Measurements from ENCODE around the gene CSTB.
A peak's percentile ranks its signal among the peaks of the same experiment; 100 is the strongest.

CSTB gene

DNA sequence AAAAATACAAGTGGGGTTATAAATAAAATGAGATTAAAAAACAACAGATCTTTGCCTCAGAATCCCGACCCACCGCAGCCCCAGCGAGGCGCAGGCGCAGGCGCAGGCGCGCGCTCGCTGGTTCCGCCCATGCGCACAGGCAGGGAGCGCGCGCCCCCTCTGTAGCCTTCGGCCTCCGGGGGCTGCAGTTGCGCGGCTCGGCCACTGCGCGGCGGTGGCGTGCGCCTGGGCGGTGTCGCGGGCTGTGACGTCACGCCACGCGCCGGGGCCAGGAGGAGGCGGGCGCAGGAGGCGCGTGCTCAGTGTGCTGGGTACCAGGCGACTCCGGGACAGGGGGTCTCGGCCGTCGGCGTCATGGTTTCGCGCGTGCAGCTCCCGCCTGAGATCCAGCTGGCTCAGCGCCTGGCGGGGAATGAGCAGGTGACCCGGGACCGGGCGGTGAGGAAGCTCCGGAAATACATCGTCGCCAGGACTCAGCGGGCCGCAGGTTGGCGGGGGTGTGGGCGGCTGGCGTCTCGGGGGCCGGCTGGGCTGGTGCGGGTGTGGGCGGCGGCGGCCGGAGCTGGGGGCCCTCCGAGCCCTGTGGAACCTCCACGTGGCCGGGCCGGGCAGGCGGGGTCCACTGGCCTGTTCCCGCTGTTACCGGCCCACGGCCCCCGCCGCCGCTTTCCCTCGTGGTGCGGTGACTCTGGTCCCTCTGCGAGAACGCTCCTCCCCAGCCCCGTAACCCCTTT is 13.3 kb upstream of the CSTB start, which contains the start of gene RRP1:
Gene RRP1 (plus strand): TSS at position 302 of the 734 bp plus-strand sequence. CDS start 53 bp downstream, at position 355.
- peak; percentile 72 for DNase-seq

DNA sequence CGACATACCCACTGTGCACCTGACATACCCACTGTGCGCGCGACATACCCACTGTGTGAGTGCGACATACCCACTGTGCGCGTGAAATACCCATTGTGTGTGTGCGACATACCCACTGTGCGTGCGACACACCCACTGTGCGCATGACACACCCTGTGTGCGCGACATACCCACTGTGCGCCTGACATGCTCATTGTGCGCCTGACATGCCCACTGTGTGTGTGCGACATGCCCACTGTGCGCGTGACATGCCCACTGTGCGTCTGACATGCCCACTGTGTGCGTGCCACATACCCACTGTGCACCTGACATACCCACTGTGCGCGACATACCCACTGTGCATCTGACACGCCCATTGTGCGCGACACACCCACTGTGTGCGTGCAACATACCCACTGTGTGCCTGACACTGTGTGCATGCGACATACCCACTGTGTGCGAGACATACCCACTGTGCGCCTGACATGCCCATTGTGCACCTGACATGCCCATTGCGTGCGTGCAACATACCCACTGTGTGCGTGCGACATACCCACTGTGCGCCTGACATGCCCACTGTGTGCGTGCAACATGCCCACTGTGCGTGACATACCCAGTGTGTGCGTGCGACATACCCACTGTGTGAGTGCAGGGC is 10.8 kb upstream of the CSTB start:
- no peak for DNase-seq

DNA sequence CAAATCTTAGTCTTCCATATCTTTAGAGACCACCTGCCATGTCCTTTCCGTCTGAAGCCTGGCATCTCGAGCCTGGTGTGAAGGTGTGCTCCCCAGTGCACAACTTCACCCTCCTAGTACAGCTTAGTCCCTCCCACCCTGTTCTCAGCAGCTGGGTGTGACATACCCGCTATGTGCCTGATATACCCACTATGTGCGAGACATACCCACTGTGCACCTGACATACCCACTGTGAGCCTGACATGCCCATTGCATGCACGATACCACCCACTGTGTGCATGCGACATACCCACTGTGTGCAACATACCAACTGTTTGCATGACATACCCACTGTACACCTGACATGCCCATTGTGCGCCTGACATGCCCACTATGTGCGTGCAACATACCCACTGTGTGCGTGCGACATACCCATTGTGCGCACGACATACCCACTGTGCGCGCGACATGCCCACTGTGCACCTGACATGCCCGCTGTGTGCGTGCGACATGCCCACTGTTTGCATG is 10.2 kb upstream of the CSTB start:
- no peak for DNase-seq

DNA sequence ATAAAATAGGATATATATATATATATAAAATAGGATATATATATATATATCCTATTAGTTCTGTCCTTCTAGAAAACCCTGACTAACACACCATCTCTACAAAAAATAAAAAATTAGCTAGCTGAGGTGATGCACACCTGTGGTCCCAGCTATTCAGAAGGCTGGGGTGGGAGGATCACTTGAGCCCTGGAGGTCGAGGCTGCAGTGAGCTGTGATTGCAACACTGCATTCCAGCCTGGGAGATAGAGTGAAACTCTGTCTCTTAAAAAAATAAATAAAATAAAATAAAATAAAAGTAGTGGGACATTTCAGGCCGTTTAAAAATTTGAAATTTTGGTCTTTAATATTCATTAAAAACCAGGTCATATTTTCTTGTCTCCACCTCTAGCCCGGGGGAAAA is 9.0 kb upstream of the CSTB start:
- DNase-seq = no peak

DNA sequence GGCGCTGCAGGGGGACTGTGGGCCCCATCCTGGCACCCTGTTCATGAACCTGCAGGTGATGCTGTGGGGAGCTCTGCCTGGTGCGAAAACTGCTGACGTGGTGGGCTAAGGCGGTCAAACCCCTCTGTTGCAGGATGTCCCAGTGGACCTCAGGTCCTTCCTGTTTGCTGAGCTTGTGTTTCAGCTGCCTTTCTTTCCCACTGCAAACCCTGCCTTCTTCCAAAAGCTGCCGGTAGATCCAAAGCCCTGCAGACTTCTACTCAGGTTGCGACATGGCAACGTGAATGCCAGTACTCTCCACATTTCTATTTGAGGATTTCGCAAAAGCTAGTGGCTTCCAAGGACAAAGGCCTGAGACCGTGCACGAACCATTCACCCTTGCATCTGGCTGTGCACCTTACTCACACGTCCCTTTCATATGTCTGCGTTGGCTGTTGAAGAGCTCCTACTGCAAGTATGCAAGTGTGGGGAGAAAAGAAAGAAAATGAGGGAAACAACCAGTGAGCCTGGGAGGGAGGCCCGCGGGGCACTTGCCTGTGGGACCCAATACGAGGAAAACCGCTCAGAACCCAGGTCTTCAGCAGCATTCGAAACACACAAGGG is 7.1 kb upstream of the CSTB start:
- DNase-seq = no peak

DNA sequence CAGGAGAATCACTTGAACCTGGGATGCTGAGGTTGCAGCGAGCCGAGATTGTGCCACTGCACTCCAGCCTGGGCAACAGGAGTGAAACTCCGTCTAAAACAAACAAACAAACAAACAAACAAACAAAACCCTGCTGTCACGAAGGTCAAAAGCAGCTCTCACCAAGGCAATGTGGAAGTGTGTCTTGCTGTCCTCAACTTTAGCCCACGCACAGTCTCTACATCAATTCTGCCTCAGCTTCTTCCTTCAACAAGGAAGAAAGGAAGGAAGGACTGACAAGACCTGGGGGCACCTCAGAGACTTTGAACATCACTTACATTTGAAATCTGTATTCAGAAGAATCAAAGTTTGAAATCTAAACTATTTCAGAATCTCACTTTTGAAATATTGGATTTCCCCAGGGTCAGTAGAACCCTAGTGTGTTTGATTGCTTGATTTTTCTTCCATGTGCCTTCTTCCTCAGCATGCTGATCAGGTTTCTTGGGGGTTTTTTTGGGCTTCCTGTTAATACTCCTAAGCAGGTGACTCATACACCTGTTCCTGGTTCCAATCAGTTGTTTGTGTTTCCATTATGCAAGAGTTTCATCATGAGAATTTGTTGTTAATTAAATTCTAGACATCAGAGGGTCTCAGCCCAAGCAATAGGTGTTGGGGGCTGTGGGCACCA is 6.5 kb upstream of the CSTB start:
- no peak for DNase-seq

DNA sequence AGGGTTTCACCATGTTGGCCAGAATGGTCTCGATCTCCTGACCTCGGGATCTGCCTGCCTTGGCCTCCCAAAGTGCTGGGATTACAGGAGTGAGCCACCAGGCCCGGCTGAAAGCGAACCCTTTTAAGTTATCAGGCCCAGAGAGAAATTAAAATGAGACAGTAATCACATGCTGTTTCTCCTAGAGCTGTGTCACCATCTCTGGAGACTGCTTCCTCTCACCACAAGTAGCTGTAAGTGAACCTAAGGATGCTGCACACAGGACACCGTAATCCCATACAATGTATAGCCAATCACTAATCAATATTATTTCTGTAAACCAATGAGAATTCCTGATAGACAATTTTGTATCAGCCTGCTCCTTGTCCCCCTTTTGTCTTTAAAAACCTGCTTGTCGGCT is 5.7 kb upstream of the CSTB start:
- no peak for DNase-seq

DNA sequence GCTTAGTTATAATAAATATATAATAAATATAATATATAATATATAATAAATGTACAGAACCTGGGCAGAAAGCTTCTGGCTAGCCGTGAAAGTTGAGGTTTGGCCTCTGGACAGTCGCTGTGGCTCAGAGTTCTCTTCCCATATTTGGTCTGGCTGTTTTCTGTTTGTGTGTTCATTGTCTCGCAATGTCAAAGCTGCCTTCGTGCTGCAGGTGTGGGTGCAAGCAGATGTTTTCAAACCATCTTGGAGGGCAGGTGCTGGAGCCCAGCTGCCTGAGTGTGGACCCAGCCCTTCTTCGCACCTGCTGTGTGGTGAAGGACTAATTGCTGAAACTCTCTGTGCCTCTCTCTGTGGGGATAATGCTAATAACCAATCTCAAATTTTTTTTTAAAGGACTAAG is 3.6 kb upstream of the CSTB start:
- DNase-seq = peak; percentile 59

DNA sequence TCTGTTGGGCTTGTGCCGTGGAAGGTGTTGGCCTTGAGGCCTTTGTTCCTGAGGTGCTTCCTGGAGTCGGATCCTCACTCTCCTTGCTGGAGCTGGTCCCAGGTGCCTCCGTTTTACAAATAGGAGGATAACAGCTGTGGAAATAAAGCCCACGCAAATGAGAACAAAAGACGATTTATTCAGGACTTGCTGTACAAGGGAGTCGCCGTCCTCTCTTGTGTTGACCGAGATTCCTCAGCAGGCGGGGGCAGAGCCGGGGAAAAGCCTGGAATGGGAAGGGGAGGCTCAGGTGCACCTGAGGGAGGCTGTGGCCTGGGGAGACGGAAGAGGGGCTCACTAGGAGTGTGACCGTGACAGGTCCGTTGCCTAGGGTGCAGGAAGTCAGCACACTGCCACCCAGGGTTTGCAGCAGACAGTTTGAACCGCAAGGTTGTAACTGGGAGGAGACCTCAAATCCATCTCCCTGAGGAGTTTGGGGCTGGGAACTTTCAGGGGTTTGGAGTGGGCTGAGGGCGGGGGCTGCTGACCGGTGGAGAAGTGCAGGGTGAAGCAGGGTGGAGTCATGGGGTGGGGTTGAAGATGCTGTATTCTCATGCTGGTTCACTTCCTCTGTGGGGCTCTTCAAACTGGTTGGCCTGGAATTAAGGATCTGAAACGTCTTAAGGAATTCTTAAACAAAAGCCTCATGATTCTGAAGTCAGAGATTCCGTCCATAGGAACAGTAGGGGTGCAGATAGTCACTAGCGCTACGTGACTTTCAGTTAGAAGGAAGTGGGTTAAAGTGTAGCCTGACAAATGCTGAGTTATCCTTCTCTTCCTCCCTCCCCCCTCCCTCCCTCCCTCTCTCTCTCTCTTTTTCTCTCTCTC is 2.6 kb upstream of the CSTB start:
- DNase-seq = no peak

DNA sequence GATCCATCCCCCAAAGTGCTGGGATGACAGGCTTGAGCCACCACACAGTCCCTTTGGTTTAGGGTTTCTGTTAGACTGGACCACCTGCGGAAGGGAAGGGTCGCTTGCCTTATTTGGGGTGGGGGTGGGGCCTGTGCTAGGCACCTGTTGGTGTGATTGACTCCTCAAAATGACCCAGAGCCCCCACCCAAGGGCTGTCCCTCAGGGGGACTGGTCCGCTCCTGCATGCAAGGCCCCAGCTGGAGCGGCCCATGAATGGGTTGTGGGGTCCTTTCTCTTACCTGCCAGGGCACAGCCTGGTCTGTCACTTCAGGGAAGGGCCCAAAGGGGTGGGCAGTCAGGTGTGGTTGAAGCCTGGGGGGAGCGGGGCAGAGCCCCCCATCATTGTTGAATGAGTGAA is 1.8 kb upstream of the CSTB start:
- DNase-seq = no peak

DNA sequence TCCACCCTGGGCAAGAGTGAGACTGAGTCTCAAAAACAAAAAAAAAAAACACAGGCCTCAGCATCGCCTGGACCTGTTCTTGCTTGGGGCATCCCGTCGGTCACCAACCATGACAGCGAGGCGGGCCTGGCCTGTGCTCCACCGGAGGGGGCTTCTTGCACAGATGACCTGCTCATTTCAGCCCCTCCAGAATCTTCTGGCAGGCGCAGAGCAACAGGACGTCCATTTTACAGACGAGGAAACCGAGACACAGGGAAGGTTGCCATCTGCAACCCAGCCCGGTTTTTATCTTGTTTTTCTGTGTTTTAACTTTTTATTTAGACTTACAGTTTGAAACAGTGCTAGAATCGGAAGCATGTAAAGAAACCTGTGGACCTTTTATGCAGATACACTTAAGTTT is 918 bp downstream of the CSTB start:
- no peak for DNase-seq

DNA sequence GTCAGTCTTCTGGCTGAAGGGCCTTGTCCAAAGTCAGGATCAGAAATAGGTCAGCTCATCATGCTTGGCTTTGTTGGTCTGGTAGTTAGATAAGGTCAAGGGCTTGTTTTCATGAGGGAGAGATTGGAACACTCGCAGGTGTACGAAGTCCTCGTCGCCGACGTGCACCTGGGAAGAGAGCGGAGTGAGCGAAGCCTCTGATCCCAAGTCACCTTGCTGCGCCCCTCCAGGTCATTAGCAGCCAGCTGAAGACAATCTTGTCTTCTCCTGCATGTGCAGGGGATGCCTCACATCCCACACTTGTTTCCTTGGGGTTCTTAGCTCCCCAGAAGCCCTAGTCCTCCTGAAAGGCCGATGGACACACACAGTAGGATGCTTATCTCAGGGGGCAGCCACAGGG is 1.9 kb downstream of the CSTB start:
- DNase-seq = no peak

DNA sequence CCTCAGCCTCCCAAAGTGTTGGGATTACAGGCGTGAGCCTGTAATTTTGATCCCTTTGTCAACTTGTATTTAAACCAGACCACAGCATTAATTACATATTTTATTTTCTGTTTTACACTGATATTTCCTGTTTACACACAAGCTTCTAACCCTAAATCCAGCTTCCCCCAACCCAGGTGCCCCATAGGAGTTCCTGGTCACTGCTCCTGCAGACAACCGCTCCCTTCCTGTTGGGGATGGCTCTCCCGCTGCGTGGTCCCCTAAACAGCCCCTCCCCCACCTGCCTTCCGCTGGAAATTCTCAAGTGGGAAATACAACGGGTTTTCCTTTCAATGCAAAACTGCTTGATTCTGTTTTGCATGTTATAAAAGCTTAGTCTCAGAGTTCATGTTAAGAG is 3.7 kb downstream of the CSTB start:
- no peak for DNase-seq

DNA sequence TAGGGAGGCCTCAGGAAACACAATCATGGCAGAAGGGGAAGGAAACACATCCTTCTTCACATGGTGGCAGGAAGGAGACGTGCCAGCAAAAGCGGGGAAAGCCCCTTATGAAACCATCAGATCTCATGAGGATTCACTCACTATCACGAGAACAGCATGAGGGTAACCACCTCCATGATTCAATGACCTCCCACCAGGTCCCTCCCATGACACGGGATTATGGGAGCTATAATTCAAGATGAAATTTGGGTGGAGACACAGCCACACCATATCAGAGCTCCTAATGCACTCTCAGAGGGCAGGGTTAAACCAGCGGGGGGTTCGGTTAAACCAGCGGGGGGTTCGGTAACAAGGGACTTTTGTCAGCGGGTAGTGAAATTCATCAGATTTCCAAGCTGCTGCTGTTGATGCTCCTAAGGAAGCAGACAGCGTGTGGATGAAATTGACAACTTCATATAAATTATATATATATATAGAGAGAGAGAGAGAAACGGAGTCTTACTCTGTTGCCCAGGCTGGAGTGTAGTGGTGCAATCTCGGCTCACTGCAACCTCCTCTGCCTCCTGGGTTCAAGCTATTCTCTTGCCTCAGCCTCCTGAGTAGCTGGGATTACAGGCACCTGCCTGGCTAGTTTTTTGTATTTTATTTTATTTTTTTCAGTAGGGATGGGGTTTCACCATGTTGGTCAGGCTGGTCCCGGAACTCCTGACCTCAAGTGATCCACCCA is 4.2 kb downstream of the CSTB start:
- DNase-seq = no peak

DNA sequence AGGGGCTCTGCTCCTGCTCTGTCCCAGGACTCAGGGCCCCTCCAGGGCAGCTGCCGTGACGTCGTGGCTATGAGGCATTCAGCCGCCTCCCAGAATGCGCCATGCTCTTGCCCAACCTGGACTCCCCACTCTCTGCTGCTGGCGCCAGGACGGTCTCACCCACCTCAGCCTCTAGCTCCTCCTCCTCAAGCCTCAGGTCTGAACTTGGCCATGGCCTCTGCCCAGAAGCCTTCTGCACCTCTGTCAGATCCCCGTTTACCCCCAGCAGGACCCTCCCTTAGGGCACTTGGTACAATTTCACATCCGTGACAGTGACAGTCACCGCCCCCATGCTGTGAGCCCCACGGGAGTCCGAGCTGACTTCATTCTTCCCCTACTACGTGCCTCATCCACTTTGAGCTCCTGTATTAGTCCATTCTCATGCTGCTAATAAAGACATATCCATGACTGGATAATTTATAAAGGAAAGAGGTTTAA is 4.9 kb downstream of the CSTB start:
- DNase-seq = no peak

DNA sequence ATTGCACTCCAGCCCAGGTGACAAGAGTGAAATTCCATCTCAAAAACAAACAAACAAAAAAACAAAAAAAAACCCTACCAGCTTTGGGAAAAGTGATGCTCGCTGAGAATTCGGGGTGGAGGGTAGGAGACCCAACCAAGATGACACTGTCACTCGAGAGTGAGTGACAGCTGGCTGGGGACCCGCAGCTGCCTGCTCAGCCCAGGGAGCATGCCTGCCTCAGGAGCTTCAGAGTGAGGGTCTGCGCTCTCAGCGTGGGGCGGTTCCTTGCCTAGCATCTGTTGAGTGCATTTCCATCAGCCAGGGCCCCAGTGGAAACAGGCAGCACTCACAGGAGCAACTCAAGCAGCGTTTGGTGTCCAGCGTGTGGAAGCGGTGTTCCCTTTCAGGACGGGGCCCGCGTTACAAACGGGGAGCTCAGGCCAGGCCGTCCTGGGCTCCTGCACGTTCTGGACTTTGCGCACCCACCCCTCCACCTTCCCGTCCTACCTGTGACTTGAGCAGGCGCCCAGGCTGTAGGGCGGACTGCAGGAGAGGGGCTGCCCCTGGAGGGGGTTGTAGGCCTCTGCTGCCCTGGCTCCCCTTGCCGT is 5.9 kb downstream of the CSTB start:
- DNase-seq = no peak

DNA sequence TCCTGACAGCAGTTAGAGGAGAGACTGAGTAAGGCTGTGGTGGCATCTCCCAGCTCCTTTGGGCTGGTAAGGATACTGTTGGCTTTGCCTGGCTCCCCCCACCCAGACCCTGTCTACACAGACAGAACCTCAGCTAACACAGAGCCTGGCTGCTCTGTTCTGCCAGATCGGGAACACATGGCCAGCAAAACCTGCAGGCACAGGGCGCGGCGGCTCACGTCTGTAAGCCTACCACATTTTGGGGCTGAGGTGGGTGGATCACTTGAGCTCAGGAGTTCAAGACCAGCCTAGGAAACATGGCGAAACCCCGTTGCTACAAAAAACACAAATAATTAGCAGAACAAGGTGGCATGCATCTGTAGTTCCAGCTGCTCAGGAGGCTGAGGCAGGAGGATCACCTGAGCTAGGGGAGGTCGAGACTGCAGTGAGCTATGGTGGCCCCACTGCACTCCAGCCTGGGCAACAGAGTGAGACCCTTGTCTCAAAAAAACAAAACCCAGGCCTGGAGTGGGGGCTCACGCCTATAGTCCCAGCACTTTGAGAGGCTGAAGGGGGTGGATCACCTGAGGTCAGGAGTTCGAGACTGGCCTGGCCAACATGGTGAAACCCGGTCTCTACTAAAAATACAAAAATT is 6.7 kb downstream of the CSTB start:
- no peak for DNase-seq

DNA sequence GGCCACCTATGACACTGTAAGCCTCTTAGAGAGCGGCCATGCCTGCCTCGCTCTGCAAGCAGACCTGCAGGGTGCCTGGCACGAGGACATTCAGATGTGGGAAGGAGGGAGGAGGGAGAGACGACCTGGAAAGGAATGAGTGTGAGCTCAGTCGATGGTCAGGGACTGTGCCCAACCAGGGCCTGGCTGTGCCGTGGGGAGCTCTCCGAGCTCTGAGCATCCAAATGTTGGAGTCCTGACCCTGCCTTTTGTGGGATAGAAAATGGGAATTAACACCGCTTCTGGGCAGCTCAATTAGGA is 7.3 kb downstream of the CSTB start:
- no peak for DNase-seq

DNA sequence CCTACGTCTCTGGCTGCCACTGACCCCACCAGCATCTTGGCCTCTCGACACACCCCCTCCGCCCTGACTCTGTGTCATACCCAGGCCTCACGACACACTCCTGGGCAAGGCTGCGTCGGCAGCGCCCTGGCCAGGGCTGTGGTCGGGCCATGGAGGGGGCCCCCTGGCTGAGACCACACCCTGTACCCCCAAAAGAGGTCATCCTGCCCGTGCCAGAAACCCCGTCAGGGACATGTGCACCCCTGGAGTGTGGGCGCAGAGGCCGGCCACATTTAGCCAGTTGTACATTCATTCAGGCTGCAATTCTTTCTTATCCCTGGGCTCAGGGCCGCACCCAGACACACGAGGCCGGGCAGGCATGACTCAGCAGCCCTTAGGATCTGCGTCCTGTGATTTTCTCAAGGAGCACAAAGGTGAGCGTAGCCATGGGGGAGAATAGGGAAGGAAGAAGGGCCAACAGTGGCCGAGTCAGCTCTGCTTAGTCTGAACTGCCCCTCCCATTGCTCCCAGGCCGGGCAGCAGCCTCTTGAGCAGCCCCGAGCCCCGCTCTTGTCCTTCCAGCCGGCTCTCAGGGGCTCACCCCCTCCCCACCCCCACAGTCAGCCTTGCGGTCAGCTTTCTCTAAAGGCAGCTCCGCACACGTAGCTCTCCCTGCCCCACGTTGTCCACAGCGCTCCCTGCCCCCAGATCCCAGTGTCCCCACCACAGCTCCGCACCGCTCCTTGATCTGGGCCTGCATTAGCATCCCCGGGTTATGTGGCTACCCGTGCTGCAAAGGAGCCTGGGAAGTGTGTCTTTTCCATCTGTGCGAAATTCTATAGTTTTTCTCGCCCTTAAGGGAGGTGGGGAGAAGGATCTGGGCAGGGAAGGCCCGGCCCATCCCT is 7.9 kb downstream of the CSTB start:
- no peak for DNase-seq

DNA sequence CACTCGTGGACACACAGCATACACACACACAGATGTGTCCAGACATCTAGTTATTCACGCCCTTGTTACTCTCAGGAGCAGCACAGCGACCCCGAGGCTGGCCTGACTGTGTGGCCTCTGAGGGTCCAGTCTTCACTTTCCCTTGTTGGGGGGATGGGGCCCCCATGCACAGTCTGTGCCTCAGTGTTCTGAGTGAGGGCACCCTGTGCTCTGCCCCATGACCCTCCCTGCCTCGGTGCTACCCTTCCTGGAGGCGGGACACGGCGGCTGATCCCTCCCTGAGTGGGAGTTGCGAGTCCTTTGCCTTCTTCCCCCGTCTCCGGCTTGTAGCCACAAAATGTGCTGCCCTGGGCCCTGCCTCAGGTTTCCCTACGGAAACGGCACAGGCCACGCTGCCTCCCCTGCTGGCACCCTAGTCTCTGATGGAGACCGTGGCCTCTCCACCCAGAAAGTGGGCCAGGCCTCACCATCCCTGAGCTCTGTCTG is 8.6 kb downstream of the CSTB start:
- no peak for DNase-seq

Measured in NCI-H774 (cell line).